Measurements from ENCODE around the gene ARL6IP4.

DNA sequence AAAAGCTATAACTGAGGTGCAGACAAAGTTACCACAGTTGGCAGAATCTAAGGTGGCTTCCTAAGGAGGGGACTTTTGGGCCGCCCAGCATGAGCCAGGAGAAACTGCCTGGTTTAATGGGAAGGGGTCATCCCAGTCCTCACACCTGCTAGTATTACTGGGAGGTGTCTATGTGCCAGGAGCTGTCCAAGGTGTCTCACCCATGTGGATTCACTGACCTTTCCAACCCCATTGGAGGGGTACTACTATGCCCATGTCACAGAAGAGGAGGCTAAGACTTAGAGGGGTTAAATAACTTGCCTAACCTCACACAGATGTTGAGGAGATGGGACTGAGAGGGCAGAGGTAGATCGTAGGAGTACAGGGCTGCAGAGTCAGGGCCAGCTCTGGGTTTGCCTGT is 24.4 kb upstream of the ARL6IP4 start:
- TF ChIP-seq, protein P1, sequence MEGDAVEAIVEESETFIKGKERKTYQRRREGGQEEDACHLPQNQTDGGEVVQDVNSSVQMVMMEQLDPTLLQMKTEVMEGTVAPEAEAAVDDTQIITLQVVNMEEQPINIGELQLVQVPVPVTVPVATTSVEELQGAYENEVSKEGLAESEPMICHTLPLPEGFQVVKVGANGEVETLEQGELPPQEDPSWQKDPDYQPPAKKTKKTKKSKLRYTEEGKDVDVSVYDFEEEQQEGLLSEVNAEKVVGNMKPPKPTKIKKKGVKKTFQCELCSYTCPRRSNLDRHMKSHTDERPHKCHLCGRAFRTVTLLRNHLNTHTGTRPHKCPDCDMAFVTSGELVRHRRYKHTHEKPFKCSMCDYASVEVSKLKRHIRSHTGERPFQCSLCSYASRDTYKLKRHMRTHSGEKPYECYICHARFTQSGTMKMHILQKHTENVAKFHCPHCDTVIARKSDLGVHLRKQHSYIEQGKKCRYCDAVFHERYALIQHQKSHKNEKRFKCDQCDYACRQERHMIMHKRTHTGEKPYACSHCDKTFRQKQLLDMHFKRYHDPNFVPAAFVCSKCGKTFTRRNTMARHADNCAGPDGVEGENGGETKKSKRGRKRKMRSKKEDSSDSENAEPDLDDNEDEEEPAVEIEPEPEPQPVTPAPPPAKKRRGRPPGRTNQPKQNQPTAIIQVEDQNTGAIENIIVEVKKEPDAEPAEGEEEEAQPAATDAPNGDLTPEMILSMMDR (IDR thresholded peaks at IDR 0.05), result no peak
- TF ChIP-seq HOXA7 (CRISPR knock-in tag; IDR thresholded peaks at IDR 0.05), result no peak
- TF ChIP-seq FOSB (CRISPR knock-in tag; IDR thresholded peaks at IDR 0.05), result no peak
- TF ChIP-seq RCOR1 (IDR thresholded peaks at IDR 0.05; ENCODE audit: low read depth, low read length), result no peak
- no peak for TF ChIP-seq CBX2 (IDR thresholded peaks at IDR 0.05; ENCODE audit: borderline replicate concordance, low read depth)
- TF ChIP-seq PHF8 (IDR thresholded peaks at IDR 0.05; ENCODE audit: borderline replicate concordance, low read depth), result no peak
- TF ChIP-seq BCL3 (IDR thresholded peaks at IDR 0.05), result no peak
- TF ChIP-seq, protein P2, sequence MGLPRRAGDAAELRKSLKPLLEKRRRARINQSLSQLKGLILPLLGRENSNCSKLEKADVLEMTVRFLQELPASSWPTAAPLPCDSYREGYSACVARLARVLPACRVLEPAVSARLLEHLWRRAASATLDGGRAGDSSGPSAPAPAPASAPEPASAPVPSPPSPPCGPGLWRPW (IDR thresholded peaks at IDR 0.05), result no peak
- TF ChIP-seq, protein P3, sequence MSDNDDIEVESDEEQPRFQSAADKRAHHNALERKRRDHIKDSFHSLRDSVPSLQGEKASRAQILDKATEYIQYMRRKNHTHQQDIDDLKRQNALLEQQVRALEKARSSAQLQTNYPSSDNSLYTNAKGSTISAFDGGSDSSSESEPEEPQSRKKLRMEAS (IDR thresholded peaks at IDR 0.05), result no peak
- no peak for TF ChIP-seq JUN (IDR thresholded peaks at IDR 0.05)
- no peak for TF ChIP-seq POLR2A (IDR thresholded peaks at IDR 0.05; ENCODE audit: low read length)
- TF ChIP-seq RFX5 (IDR thresholded peaks at IDR 0.05), result no peak
- no peak for TF ChIP-seq CHD2 (IDR thresholded peaks at IDR 0.05; ENCODE audit: low read length, partially characterized antibody)

All from A549 (cell line).